Left ventricle myocardium inferior (tissue), 1 donor: ENCODE measurements around the gene DYNLRB1. TPM values are rescaled to one million over a fixed set of nuclear protein-coding genes. Genes with fewer than 3 reads are reported as not detected.
A peak's percentile ranks its signal among the peaks of the same experiment; 100 is the strongest.

Experiments used
- DNase-seq: peaks from one replicate; pipeline ENCODE4 v3.0.0-alpha.2; 2020
- H3K27ac ChIP-seq: fragments of 200-600 bp; replicated peaks from 2 replicates; pipeline ENCODE4 v1.8.0; 2021
- H3K27me3 ChIP-seq: fragments of 200-600 bp; 2 replicates; pipeline ENCODE4 v1.8.0; 2021; ENCODE audit warnings: low read depth
- H3K36me3 ChIP-seq: fragments of 200-600 bp; 2 replicates; pipeline ENCODE4 v1.8.0; 2021
- H3K4me1 ChIP-seq: fragments of 200-600 bp; 2 replicates; pipeline ENCODE4 v1.8.0; 2021
- H3K4me3 ChIP-seq: fragments of 200-600 bp; 2 replicates; pipeline ENCODE4 v1.8.0; 2021; ENCODE audit warnings: mild to moderate bottlenecking, moderate library complexity
- H3K9me3 ChIP-seq: fragments of 200-600 bp; replicated peaks from 2 replicates; pipeline ENCODE4 v1.8.0; 2021
- CTCF ChIP-seq: fragments of 200-600 bp; IDR thresholded peaks from 2 replicates; pipeline ENCODE4 v1.8.0; 2021; ENCODE audit warnings: antibody characterized with exemption, mild to moderate bottlenecking, borderline replicate concordance
- intact Hi-C: fragments of 100-400 bp; cut with micrococcal nuclease; formaldehyde crosslinking; loops from one replicate; pipeline ENCODE4 v1.11.0; 2022
- total RNA-seq: library from RNA; stranded (reverse); fragmentation: NEBNext Ultra II Directional; extraction: Animal tissue kit (Norgen Biotek cat#: 25700); gene quantifications from one replicate; pipeline ENCODE4 v1.2.1, GENCODE V29; 2021
- donor health status: DM: no; HTN: yes; CAD: no; lungs with severe emphysema.

The DYNLRB1 gene
- total RNA-seq, 1 donor from 2014 or later = 166 TPM

DNA sequence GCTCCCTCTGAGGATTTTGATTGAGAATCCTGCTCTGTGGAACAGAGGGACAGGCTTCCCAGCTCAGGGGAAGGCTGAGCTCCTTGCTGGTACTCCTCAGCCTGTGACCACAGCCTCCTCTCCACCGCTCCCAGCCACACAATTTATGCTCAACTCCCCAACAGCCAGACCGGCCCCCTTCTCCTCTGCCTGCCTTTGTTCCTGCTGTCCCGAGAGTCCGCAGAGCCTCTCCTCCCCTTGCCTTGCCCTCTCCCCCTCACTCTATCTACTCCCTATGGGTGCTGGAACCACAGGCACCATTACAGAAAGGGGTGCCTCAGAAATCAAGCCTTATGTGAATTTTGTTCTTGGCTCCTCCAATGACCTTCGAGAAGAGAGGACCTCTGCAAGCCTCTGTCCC lies 58.2 kb downstream of the DYNLRB1 start:
- Histone ChIP-seq H3K9me3 (no peaks in the 10 kb centered on the region), H3K4me3 (no peak overlapping the region), H3K27me3 (no peaks in the 10 kb centered on the region), H3K36me3 (peaks cover 49% of the 10 kb centered on the region), H3K4me1 (peaks cover 26% of the 10 kb centered on the region), H3K27ac (no peak overlapping the region)
- TF ChIP-seq CTCF = no peak
- no peak for DNase-seq
- intact Hi-C loops = no loop called here

- H3K4me3 ChIP-seq = no peak overlapping the region
- DNase-seq = no peak
- intact Hi-C loops = no loop called here
- peaks cover 46% of the 10 kb centered on the region for H3K36me3 ChIP-seq
- peaks cover 30% of the 10 kb centered on the region for H3K4me1 ChIP-seq
- no peak for TF ChIP-seq CTCF
- H3K9me3 ChIP-seq = no peaks in the 10 kb centered on the region
- no peaks in the 10 kb centered on the region for H3K27me3 ChIP-seq
- H3K27ac ChIP-seq = no peak overlapping the region
Observed at GRCh38 chr20:34574861-34575260, 58.6 kb downstream of the DYNLRB1 start.

DNA sequence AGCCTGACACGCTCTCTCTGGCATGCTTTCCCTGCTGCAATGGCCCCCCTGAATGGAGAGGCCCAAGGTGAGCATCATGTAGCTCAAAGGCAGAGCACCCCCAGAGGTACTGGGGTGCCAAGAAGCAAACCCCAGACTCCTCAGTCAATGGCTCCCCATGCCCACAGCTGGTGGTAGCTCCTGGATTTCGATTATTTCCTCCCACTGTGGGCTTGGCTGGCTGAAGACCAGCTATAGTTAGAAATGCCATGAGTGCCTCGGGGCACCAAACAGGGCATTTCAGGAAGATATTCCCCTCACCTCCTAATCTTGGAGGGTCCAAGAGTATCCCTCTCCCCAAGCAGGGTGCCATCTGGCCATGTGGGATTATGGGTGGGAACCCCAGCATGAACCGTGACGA lies 59.0 kb downstream of the DYNLRB1 start:
- DNase-seq = no peak
- peaks cover 46% of the 10 kb centered on the region for H3K36me3 ChIP-seq
- no peaks in the 10 kb centered on the region for H3K27me3 ChIP-seq
- peaks cover 35% of the 10 kb centered on the region for H3K4me1 ChIP-seq
- no peak overlapping the region for H3K4me3 ChIP-seq
- H3K9me3 ChIP-seq = no peaks in the 10 kb centered on the region
- TF ChIP-seq CTCF = no peak
- no peak overlapping the region for H3K27ac ChIP-seq
- intact Hi-C loops = no loop called here

- Histone ChIP-seq H3K27me3 (no peaks in the 10 kb centered on the region), H3K4me1 (peaks cover 35% of the 10 kb centered on the region), H3K36me3 (peaks cover 43% of the 10 kb centered on the region), H3K9me3 (no peaks in the 10 kb centered on the region), H3K4me3 (no peak overlapping the region), H3K27ac (no peak overlapping the region)
- TF ChIP-seq CTCF = no peak
- intact Hi-C loops = no loop called here
- DNase-seq = no peak
Observed at GRCh38 chr20:34575756-34576155, 59.5 kb downstream of the DYNLRB1 start.

DNA sequence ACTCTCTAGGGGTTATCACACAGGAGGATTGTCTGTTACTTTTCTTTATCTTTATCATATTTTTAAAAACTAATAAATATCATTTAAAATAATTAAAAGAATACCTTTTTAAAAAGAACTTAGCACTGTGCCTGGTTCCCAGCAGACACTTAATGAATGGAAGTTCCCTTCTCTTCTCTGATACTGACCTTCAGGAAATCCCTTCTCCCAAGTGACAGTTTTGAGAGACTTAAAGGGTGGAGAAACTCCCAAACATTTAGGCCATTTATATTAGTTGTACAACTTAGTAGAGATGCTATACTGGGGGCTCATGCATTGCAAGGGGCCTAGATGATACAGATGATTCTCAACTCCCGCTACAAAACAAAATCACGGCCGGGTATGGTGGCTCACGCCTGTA lies 60.8 kb downstream of the DYNLRB1 start:
- H3K27me3 ChIP-seq = no peaks in the 10 kb centered on the region
- peaks cover 42% of the 10 kb centered on the region for H3K4me1 ChIP-seq
- no peaks in the 10 kb centered on the region for H3K9me3 ChIP-seq
- H3K4me3 ChIP-seq = no peak overlapping the region
- peak overlapping the region; percentile 94 for H3K27ac ChIP-seq
- H3K36me3 ChIP-seq = peaks cover 31% of the 10 kb centered on the region
- intact Hi-C loops = no loop called here
- no peak for DNase-seq
- no peak for TF ChIP-seq CTCF

GRCh38 chr20:34578025-34578424 lies 61.8 kb downstream of the DYNLRB1 start:
- H3K4me1 ChIP-seq = peaks cover 51% of the 10 kb centered on the region
- no peak overlapping the region for H3K4me3 ChIP-seq
- peak overlapping the region; percentile 94 for H3K27ac ChIP-seq
- TF ChIP-seq CTCF = no peak
- H3K36me3 ChIP-seq = peaks cover 24% of the 10 kb centered on the region
- intact Hi-C loops = no loop called here
- no peak for DNase-seq
- H3K9me3 ChIP-seq = no peaks in the 10 kb centered on the region
- no peaks in the 10 kb centered on the region for H3K27me3 ChIP-seq
